Fibroblast of skin of back (primary cell): Measurements from ENCODE around the gene MBD2.

Source experiments
- DNase-seq: peaks from one replicate; pipeline ENCODE4 v3.0.0-alpha.2; 2013

MBD2 gene

DNA sequence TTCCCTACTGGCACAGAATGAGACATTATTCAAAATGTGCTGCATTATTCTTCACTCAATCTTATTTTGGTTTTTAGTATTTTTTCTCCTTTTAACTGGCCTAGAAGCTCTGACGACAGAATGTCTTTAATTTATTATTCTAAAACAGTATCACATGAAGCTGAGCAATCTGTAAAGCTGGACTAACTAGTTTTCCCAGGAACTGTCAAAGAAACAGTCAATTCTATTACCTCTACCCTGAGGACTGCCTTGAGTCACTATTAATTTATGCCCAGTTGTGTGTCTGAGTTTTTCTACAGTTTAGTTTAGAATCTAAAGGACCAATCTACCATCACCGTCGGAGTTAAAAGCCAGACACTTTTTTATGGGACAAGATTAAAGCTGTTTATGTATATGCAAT, 31.6 kb downstream of the MBD2 start:
- DNase-seq = no peak

DNA sequence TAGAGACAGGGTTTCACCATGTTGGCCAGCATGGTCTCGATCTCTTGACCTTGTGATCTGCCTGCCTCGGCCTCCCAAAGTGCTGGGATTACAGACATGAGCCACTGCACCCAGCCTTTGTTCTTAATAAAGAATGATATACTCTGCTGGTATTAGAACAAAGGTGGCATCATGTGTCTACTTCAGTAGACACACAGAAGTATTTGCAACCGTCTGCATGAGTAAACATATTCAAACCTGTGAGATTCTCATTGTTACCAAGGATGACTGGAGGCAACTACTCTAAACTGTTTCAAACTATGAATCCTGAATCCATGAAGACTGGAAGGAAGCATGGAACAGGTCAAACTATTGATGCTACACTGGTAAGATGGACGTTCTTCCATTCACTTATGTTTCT, 32.1 kb downstream of the MBD2 start:
- DNase-seq = no peak

DNA sequence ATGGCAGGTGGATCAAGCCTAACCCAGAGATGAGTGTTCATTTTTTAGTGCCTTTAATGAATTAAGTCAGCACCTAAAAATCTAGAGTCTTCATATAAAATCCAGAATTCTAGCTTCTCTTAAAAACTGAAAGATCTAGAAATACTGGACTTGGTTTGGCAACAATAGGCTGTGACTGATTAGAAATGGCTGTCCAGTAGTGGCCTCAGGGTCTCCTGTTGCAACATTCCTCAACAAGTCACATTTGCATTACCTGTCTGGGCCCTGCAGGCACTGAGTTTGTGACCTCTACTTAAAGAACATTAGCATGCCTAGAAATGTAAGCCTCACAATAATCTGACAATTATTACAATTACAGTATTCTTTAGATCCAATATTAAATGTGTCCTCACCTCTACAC, 33.1 kb downstream of the MBD2 start:
- DNase-seq = no peak

DNA sequence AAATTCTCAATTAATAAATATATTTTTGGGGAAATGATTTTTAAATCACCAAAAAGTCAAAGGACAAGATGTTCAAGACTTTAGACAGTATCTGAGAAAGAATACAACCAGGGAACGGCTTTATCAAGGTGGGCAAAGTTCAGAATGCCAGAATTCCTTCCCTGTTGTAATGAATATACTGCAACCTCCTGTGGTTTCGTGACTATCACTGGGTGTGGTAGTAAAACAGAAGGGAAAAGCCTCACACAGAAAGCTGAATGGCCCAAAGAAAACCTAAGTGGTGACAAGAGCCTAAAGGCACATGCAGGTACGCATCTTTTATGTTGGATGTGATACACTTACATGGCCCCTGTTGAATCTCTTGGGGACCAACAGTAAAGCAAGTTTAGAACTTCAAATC, 37.1 kb downstream of the MBD2 start:
- no peak for DNase-seq

DNA sequence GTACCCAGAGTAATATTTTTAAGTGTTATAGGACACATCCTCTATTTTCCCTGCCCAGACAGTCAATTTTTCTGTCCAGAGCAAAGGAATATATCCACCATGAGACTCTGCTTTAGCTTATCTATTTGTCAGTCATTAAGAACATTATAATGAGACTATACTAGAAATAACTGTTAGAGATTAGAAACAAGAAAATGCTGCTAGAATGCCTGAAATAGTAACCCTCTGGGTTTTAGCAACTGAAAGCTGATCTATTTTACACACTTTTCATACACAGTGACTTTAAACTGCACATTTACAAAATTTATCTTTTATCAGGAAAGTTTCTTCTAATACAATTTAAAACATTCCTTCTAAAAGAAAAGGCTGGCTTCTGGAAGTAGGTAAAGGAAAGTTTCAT, 39.6 kb downstream of the MBD2 start:
- no peak for DNase-seq

DNA sequence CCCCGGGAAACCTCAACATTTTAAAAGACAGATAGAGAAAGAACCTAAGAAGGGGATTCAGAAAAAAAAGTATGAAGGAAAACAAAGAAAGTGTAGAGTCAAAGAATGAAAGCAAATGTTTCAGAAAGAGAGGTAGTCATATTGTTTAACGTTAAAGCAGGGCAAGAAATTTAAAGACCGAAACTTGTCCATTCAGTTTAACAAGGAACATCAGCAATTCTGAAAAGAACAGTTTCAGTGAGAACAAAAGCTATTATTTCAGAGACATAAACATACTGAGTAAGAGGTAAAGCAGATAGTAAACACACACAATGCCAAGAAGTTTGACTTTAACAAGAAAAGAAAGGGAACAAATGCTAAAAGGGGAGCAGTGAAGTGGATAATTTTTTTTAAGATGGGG, 41.1 kb downstream of the MBD2 start:
- no peak for DNase-seq

DNA sequence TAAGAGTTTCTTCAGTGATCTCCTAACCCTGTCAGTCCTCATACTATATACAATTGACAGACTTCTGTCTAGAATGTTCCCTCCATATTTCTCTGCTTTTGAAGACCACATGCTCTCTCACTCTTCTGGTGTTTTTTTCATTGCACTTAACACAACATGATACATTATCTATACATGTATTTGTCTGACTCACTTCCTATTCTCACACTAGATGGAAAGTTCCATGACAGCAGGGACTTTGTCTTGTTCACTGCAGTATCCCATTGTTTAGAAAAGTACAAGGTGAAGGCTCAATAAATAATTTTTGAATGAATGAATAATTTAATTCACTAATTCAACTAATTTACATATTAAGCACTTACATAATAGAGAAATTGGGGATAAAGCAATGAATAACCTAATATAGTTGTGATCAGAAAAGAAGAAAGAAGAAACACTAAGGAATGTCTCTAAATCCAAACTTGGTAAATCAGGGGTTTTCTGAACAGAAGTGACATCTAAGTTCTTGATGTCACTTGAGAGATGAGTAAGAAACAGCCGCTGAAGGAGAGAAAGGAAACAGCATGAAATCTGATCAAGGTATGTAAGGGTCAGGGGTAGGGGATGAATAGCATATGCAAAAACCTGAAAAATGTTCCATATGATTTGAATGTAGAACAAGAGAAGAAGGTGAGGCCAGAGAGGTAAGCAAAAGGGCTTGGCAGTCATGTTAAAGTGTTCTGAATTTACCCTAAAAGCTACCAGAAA, 42.4 kb downstream of the MBD2 start:
- DNase-seq = peak; percentile 67

DNA sequence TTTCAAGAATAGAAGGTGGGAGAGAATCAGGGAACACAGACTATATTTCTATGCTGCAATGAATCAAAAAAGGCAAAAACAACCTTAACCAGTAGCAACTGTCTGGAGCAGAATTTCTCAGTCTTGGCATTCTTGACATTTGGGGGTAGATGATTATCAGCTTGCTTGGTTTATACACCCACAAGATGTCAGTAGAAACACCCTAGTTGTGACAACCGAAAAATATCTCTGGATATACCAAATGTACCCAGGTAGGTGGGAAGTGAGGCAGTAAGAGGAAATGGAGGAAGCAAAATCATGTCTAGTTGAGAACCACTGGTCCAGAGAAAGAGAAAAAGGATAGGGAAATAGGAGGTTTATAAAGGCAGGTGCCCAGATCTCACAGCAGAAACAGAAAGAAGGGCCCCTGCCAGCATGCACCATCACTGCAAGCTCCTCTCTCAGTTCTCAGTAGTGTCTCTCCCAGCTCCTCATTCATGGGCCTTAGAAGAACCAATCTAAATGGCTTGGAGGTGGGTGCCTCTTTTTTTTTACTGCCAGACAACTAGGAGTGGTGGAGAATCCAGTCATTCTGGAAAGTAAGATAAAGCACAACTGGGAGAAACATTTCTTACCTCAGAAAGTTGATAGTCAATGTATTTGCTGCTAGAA, 50.4 kb downstream of the MBD2 start:
- no peak for DNase-seq

DNA sequence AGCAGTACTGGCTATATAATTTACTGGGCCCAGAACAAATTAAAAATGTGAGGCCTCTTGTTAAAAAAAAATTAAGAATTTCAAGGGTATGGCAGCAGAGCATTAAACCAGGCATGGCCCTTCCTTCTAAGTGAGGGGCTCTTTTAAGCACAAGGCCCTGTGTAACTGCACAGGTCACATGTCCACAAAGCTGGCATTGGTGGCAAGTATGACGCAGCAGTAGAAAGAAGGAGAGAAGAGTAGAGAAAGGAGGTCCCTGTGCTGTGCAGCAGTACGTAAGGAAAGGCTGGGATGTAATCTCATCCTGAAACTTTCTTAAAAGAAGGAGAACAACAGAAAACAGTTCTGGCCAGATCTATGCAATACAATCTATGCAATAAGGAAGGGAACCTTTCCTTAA, 51.2 kb downstream of the MBD2 start:
- no peak for DNase-seq

DNA sequence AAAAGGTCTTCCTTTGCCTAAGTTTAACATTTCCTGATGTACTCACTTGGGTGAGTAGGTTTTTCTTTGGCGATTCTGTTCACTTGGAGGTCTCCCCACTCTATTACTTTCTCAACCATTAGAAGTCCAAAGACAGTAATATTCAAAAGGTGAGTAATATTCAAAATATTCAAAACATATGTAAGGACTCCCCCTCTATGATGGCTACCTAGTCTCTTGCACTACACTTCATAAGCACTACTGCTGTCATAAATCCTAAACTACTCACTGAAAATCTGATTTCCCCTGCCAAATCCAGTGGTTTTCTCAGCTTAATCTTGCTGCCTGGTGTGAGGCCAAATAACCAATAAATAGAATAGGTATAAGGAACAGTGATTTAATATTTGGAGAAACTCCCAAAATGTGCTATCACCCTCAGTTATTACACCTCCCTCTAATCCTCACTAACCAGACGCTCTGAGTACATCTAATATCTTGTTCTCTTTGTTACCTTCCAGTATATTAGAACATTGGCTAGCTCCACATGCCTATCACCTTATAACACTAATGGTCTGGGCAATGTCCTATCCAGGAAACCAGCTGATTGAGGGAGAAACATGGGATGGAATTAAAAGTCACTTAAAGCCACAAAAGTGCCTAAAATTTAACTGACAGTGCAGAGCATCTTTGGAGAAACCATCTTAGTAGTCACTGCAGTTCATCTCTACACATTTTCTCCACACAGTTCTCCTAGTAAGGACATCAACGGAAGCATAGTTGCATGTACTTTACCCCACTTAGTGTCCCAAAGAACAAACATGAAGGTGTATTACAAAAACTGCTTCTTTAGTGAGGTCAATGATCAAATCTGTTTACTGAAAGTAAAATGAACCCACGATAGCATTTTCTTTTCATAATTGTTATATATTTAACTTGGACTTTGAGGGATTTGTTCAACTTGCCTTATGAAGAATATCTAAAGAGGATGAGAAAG, 54.8 kb downstream of the MBD2 start:
- peak; percentile 33 for DNase-seq

DNA sequence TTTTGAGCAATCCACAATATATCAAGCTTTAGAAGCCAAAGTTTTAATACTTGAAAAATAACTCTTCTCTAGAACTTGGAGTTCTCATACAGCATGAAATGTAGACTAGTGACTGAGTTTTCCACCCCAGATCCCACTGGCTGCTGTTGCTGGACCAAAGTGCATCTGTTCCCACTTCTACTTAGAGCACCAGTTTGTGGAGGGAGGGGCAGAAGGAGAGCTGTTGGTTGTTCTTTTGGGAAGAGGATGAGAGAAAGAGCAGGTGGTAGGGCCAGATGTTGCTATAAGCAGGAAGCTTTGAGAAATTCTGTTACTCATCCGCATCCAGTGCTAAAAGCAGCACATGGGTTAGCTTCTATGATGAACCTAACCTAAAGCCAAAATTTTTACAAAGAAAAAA, 59.0 kb downstream of the MBD2 start:
- DNase-seq = no peak

DNA sequence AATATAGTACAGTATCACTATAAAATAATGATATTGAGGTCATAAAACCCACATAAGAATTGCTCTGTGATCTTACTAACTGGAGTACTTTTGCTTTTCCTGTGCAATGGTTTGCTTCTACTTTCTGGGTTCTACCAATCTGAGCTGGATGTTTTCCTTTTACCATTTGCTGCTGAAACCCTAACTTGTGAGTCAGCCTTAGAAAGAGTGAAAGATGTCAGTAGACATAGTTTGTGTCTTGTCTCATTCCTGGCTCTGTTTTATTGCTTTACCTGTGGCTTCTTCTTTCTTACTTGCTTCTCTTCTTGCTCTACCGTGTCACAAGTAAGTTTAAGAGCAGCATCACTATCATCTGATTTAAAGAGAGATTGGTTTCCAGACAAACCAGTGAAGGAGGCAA, 61.0 kb downstream of the MBD2 start:
- DNase-seq = peak; percentile 42

DNA sequence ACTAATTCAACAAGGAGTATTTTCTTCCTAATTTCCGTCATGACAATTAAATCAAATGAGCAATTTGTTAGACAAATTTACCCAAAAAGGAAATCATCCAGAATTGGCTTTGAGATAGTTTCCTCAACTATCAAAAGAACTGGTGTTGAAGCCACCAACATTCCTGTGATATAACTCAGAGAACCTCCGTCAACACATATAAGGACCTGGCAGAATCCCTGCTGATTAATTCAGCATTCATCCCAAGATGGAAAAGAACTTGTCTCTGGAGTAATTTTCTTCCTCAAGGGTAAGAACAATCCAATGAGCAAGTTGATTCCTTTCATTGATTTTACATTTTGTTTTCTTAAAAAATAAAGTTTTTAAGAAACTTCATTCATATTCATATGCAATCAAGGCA, 62.0 kb downstream of the MBD2 start:
- DNase-seq = peak; percentile 90

DNA sequence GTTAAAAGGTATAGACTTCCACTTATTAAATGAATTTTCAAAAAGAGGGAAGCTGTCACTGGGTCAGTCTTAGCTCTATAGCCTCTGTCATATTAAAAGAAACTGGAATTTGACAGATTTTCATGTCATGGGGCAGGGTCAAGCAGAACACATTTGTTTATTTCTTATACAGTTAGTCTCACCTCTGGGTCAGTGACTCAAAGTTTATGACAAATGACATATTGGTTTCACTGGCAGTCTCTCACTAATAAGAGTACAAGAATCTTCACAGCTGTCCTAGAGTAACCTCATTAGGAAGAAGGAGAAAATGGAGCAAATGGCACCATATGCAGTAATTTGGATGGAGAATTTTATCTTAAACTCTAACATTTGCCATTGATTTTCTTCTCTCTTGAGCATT, 63.2 kb downstream of the MBD2 start:
- DNase-seq = no peak

DNA sequence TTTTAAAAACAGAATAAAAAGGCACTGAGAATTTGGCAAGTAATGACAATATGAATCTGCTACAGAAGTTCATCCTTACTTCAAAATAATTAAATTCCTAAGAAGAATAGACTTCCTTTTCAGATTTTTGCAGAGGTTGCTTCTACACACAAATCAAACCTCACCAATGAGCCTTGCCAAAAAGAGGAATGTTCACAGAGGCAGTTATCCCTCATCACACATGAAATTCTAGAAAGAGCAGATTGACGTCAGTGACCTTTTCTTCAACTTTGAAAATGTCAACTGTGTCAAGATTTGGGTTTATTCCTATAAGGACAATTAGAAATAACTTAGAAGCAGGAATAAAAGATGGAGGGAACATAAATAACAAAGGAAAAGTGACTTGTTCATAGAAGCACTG, 64.6 kb downstream of the MBD2 start:
- DNase-seq = no peak

DNA sequence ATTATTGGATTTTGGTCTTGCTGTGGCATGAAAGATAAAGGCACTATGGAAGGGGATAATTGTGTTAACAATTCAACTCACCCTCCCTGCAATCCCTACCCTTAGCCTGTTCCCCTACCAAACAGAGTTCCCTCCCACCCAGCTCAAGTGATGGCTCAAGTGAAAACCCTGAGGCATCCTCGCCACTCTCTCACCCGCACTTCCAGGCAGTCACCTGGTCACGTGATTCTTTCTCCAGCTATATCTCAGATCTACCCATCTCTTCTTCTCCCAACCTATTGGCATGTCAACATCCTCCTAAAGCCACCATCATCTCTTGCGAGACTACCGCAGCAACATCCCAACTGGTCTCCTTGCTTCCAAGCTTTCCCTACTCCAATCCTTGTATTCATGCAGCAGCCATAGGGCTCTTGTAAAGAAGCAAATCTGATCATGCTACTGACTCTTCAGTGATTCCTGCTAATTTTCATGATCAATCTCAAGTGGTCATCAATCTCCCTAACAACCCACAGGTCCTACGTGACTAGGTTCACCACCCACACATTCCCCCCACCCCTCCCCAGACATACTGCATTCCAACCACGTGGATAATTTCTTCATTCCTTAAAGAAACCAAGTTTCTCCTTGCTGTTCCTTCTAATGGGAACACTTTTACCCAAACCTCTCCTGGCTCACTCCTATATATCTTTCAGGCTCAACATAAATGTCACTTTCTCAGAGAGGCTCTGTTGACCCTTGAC, 66.7 kb downstream of the MBD2 start:
- DNase-seq = no peak

DNA sequence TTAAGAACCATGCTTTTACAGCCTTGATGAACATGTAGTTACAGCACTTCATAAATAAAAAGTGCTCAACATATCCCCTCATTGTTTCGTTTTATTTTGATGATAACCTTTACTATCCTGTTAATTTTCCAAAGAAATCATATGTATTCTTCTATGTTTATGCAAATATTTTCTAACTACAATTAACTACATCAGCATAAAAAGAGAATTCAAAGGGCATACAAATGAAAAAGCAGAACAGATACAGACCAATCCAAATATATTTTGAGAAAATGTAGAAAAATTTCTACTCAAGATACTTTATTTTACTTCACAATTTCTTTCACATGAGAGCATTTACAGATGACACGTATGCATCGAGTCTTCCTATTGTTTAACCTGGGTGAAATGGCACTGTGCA, 69.1 kb downstream of the MBD2 start:
- no peak for DNase-seq

DNA sequence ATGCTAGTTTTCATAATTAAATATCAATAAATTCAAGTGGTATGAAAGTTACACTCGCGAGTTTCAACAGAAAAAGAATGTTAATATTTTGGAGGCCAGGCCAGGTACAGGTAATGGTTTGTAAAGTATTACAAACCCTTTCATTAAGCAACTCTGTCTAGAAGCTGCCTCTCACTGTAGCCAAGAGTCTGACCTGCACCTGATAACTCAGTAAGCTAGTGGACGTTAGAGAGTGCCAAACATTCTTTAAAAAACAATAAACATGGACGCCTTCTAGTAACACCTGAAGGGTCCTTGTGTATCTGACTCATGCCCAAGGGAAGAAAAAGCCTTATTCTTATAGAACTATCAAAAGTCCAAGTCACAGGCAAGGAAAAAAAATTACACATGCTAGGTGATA, 70.2 kb downstream of the MBD2 start:
- no peak for DNase-seq

DNA sequence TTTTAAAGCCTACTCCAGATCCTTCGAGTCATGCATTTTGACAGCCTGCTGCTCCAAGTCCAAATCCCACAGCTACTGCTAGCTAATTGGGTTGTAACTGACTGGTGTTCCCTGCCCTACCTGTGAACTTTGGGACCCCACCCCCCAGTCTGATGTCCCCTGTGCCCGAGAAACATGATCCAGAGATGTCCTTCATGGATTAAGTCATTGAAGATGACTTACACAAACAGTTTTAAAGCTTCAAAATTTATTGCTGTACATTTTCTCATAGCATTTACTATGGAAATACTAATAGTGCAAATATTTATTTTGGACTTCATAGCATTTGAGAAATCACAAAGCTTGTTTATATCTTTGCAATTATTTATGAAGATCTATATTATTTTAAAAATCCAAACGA, 73.1 kb downstream of the MBD2 start:
- no peak for DNase-seq

DNA sequence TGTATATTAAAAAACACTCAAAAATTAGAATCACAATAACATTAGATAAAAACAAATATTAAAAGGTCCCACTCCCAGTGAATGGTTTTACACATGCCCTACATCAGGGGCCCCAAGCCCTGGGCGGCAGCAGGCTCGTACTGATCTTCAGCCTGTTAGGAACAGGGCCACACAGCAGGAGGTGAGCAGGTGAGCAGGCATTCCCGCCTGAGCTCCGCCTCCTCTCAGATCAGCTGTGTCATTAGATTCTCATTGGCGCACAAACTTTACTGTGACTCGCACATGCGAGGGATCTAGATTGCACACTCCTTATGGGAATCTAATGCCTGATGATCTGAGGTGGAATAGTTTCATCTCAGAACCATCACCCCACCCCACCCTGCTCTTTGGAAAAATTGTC, 74.2 kb downstream of the MBD2 start:
- no peak for DNase-seq

DNA sequence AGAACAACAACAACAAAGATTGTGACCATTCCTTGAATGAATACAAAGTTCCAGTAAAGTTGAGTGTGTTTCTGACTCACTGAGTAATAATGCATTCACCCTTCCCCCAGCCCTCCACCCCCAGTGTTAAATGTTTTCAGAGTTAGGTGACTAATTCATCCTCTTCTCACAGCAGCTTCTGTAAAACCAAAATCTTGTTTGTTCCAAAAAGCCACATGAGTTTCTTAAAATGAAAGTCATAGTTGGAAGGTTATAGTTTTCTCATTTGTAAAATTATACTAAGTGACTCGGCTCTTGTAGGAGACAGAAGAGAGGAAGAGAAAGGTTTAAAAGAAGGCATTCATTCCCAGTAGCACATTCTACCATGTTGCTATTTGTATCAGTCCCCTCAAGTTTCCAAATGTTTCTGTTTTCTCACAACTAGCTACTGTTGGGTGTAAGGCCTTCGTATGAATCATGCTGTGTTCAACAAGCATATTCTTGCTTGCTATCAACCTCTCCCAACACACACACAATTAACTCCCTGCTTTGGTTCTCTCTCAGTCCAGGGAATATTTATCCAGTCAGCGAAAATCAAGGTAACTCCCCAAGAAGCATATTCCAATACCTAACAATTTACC, 75.3 kb downstream of the MBD2 start:
- peak; percentile 97 for DNase-seq

DNA sequence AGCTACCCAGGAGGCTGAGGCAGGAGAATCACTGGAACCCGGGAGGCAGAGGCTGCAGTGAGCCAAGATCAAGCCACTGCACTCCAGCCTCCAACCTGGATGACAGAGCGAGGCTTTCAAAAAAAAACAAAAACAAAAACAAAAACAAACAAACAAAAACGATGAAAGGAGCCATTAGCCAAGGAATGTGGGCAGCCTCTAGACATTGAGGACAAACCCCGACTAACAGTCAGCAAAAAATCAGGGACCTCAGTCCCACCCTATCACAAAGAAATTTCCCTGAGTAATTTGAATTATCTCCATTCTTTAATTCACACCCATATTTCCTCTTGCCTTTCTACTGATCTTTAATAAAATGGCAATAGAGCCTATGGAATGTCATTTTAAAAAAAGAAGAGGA, 75.8 kb downstream of the MBD2 start:
- DNase-seq = no peak
